ENCODE results near the gene SLC15A2. TPM values are rescaled to one million over a fixed set of nuclear protein-coding genes. Genes with fewer than 3 reads are reported as not detected.
A peak's percentile ranks its signal among the peaks of the same experiment; 100 is the strongest.

The SLC15A2 gene
- total RNA-seq, 1 donor from 2014 or later = 18.8 TPM

- DNase-seq (ENCODE audit: low spot score) = no peak
Observed at GRCh38 chr3:121918779-121919483, 24.7 kb downstream of the SLC15A2 start.

DNA sequence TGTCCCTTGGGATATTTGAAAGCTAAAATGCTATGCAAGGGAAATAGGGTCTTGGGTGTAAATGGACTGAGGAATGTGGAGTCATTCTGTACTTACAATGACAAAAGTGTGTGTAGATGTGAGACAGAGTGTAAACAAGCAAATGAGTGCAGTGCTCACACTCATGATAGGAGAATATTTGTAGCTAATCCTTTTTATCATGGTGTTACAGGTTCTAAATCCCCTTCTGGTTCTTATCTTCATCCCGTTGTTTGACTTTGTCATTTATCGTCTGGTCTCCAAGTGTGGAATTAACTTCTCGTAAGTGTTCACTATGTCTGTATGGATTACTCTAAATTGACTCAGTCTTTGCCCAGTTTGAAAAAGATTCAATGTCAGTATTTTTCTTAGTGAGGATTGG, 30.5 kb downstream of the SLC15A2 start:
- no peak for DNase-seq (ENCODE audit: low spot score)

DNA sequence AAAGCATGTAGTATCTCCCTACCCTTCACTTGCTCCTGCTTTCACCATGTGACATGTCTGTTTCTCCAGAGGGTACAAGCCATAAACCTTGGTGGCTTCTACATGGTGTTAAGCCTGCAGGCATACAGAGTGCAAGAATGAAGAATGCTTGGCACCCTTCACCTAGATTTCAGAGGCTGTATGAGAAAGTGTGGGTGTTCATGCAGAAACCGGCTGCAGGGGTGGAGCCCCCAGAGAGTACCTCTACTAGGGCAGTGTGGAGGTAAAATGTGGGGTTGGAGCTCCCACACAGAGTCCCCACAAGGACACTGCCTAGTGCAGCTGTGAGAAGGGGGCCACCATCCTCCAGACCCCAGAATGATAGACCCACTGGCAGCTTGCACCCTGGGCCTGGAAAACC, 32.2 kb downstream of the SLC15A2 start:
- DNase-seq (ENCODE audit: low spot score) = no peak

GRCh38 chr3:121938141-121938855, 44.1 kb downstream of the SLC15A2 start:
- DNase-seq (ENCODE audit: low spot score) = peak; percentile 30

DNA sequence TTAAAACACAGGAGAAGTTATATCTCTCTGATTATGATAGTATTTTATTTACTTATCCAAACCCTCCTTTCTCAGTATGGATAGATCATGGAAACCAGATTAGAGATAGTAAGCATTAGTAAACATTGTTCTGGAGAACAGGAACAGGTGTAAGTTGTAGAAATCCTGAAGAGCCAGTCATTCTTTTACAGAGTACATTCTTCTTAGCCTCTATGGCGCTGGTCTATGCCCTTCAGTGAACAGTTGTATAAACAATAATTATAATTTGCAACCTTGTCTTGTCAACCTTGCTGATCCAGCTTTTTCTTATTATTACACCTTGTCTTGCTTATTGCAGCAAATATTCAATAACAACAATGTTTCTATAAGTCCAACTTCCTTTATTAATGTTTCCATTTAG, 47.4 kb downstream of the SLC15A2 start:
- DNase-seq (ENCODE audit: low spot score) = no peak

GRCh38 chr3:121942116-121942786, 48.0 kb downstream of the SLC15A2 start:
- DNase-seq (ENCODE audit: low spot score) = peak; percentile 34

GRCh38 chr3:121943431-121943830, 49.2 kb downstream of the SLC15A2 start:
- DNase-seq (ENCODE audit: low spot score) = no peak

- no peak for DNase-seq (ENCODE audit: low spot score)
Observed at GRCh38 chr3:121948641-121949040, 54.4 kb downstream of the SLC15A2 start.

GRCh38 chr3:121951291-121951919, 57.2 kb downstream of the SLC15A2 start:
- DNase-seq (ENCODE audit: low spot score) = no peak

GRCh38 chr3:121956363-121956762, 62.2 kb downstream of the SLC15A2 start:
- no peak for DNase-seq (ENCODE audit: low spot score)

DNA sequence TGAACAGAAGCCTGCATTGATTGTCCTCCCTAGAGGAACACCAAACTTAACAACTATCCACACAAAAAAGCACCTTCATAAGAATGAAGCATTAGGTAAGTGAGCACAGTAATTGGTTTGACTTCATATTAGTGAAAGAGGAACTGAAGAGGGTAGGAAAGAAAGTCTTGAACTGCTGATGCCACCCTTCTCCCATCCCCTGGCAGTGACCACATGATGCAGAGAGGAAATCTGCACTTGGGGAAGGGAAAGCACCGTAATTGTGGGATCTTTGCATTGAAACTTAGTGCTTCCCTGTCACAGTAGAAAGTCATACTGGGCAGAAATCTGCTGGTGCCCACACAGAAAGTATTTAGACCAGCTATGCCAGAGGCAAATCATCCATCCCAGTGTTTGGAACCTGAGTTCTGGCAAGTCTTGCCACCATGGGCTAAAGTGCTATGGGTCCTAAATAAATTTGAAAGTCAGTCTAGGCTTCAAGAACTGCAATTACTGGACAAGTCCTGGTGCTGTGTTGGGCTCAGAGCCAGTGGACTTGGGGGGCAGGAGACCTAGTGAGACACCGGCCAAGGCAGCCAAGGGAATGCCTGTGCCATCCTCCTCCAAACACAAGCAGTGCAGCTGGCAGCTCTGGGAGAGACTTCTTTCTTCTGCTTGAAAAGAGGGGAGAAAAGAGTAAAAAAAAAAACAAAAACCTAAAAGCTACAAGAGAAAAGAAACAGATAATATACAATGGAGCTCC, 63.6 kb downstream of the SLC15A2 start:
- no peak for DNase-seq (ENCODE audit: low spot score)

GRCh38 chr3:121958801-121959200, 64.6 kb downstream of the SLC15A2 start:
- DNase-seq (ENCODE audit: low spot score) = no peak

DNA sequence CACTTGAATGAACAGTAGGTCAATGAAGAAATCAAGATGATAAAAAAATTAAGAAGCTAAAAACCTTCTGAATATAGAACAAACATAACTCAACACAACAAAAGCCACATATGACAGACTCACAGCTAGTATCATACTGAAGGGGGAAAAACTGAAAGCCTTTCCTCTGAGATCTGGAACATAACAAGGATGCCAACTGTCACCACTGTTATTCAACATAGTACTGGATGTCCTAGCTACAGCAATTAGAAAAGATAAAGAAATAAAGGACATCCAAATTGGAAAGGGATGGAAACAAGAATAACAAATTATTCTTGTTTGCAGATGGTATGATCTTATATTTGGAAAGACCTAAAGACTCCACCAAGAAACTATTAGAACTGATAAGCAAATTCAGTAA, 67.1 kb downstream of the SLC15A2 start:
- DNase-seq (ENCODE audit: low spot score) = no peak

- DNase-seq (ENCODE audit: low spot score) = no peak
Observed at GRCh38 chr3:121962443-121962842, 68.2 kb downstream of the SLC15A2 start.

GRCh38 chr3:121963608-121964007, 69.4 kb downstream of the SLC15A2 start:
- no peak for DNase-seq (ENCODE audit: low spot score)

DNA sequence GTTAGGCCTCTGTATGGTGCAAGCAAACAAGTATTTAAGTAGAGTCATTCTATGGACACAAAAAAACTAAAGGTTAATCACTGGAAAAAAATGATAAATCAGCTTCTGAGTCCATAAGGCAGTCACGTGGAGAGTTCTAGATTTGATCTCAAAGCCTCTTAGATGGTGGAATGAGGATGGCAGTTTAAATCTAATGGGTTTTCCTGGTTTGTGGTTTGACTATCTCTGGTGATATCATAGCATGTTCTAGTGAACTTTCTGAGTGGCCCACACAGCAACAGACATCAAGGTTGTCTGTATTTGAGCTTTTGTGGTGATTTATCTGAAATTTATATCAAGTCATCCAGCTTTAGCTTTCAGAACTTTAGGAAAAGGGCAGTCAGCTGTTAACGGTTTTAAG, 75.4 kb downstream of the SLC15A2 start:
- no peak for DNase-seq (ENCODE audit: low spot score)

GRCh38 chr3:121970047-121970446, 75.8 kb downstream of the SLC15A2 start:
- no peak for DNase-seq (ENCODE audit: low spot score)

DNA sequence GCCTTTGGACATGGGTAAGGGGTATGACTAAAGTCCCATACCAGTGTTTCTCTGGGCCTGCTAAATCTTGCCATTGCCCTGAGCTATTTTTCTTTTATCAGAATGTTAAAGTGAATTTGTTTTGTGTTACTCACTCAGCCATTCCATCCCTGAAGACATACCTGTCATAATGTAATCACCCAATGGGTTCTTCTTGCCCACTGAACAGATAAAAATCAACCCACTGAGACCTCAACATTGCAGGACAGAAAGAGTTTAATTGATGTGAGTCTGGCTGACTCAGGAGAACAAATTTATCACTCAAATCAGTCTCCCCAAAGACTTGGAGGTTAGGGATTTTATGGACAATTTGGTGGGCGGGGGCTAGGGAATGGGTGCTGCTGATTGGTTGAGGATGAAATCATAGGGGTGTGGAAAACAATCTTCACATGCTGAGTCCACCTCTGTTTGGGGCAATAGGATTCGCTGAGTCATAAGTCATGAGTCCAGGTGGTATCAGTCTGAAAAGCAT, 80.5 kb downstream of the SLC15A2 start:
- DNase-seq (ENCODE audit: low spot score) = no peak

DNA sequence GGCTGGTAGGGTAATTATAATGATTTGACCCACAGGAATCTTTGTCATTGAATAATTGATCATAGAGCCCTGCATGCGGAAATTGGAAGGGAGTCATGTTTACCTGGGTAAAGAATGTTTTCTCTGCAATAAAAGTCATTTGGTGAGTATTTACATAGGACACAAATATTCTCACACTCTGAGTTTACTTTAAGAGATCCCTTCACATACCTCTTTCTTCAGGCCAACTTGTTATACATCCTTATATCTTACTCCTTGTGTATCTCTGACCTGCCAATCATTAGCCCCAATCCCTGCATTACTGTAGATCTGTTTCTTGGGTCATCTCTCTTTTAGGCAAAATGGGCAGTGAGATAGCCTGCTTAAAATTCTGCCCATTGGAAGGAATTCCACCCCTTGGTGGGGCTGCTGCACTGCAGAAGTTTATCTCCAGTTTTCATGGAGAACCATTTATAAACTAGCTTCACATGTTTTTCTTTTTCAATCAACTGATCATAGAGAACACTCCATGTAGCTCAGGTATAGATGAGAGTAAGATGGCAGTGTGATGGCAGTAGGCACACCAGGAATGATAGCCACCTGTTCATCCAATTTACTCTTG, 81.6 kb downstream of the SLC15A2 start:
- DNase-seq (ENCODE audit: low spot score) = no peak

DNA sequence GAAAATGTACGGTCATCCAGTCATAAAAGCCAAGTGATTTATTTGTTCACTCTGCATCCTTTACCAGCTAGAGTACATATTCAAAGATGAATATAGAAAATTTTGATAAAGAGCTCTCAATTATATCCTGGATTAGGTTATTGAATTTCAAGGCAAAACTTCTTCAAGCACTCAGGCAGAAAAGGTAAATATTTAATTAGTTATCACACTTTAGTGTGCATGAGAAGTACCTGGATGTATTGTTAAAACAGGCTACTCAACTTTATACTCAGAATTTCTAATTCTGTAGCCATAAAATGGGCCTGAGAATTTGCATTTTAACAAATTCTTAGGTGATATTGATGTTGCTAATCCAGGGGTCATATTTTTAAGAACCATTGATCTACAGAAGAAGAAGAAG, 82.5 kb downstream of the SLC15A2 start:
- no peak for DNase-seq (ENCODE audit: low spot score)

DNA sequence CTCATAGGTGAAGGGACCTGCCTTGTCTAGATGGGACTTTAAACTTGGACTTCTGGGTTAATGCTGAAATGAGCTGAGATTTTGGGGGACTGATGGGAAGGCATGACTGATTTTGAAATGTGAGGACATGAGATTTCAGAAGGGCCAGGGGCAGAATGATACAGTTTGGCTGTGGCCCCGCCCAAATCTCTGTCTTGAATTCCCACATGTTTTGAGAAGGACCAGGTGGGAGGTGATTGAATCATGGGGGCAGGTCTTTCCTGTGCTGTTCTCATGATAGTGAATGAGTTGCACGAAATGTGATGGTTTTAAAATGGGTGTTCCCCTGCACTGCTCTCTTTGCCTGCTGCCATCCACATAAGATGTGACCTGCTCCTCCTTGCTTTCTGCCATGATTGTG, 85.0 kb downstream of the SLC15A2 start:
- no peak for DNase-seq (ENCODE audit: low spot score)

Data from mucosa of gallbladder (tissue), 1 donor.